NOMO-1 (cell line): ENCODE measurements around the gene DDX18.
"Not testable (repeated sequence)": the region's sequence is repeated elsewhere in the genome, so short reads cannot be mapped to it uniquely, and the experiment has no call there.

Source experiments
- DNase-seq, 2 experiments: peaks; one replicate each; lab custom pipeline; 2025; ENCODE audit not compliant: unreplicated experiment in 2 of 2; lab: John Stamatoyannopoulos, UW

DDX18 gene

DNA sequence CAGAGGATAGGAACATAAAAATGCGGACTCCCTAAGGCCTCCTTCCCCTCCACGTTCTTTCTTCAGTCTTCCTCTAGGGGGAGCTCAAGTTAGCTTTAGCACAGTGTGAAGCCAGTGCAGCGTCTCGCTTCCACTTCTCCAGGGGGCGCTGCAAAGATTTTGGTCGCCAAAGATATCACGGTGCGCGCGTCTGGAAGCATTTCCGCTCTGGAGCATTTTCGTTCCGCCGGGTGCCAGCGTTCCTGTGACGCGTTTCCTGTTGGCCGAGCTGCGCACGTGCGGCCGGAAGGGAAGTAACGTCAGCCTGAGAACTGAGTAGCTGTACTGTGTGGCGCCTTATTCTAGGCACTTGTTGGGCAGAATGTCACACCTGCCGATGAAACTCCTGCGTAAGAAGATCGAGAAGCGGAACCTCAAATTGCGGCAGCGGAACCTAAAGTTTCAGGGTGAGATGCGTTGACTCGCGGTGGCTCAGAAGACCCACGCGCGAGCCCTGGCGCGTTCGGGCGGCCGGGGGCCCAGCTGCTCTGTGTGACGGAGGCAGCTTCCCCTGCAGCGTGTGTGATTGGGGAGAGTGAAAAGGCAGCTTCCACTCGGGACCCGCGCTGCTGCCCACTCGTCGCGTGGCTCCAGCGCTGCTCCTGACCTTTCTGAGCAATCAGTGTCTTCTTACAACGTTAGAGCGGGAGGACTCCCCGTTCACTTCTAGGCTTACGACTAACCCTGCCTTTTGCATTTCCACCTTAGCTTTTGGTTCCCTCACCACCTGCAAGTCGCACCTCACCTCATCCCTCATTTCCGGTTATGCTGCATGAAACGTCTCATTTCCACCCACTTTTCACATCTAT lies at the start of gene DDX18:
DDX18 (plus strand) TSS at position 275 of the 848 bp plus-strand sequence; CDS start at position 362, 87 bp downstream.
- DNase-seq: peak; percentile 97 to 98

DNA sequence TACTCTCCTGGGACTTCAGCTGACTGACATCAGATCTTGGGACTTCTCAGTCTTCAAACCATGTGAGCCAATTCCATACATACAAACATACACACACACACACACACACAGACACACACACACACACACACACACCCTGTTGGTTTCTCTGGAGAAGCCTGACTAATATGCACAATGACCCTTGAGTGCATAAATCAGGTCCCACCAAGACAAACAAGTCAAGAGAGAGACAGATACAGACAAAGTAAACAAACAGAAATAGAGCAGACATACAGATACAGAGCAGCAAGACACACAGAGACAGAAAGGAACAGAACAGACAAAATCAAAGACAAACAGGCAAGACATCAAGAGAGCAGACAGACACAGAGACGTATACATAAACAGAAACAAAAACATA lies 43.8 kb upstream of the DDX18 start:
- DNase-seq: no peak

DNA sequence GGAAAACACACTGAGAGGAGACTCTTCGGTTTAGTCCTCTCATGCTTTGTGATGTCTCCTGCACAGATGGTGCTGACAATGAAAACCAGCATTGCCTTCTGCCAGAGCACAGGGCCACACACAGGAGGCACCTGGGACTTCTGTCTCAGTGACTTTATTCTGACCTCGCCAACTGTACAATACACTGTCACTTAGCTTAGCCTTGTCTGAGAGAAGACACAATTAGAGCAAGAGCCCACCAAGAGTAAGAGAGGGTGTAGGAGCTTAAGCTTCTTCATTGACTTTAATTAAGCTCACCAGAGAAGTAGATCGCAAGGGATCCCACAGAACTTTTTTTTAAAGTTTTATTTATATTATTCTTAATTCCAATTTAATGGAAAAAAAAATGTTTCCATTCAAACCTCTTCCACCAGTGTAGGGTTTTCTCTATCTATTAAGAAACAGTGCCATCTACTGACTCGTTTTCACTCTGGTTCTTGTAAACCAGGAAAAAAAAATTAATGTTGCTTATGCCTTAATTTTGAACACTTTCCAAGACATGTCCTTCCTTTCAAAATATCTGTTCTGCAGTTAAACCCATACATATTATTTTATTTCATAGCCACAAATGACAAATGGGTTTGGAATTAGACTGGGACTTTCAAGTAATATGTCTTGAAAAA lies 42.4 kb upstream of the DDX18 start:
- peak in 1 of 2 experiments; percentile 5 for DNase-seq

DNA sequence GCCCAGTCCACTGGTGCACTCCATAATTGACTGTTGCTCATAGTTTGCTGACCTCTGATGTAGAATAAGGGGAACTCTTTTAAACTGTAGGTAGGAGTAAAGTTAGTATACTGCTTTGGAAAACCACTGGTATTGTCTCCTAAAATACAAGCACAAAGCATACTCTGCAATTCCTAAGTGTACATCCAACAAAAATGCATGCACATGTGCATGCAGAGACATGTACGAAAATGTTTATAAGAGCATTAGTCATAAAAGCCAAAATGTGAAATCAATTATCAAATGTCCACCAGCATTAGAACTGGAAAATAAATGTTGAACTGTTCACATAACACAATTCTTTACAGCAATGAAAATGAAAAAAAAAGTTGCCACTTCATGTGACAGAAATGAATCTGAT lies 39.8 kb upstream of the DDX18 start:
- DNase-seq: no peak

DNA sequence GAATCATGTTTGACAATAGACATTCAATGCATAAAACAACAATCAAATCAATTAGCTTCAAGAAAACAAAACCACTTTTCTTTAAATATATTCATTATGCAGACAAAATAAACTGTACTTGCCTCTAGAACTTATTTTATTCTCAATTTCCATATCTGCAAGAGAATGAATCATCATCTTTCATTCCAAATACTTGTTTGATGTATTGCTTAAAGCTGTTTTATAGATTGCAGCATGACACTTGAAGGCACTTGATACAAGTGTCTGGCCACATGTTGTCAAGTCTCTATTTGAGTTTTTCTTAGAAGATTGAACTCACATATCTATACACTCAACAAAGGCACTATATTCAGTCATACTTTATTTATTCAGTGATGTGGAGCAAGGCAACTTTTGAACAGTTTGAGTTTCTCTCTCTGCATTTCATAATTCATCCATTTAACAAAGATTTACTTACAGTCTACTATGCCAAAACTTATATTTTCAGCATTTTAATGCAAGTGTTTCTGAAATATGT lies 38.7 kb upstream of the DDX18 start:
- no peak for DNase-seq

DNA sequence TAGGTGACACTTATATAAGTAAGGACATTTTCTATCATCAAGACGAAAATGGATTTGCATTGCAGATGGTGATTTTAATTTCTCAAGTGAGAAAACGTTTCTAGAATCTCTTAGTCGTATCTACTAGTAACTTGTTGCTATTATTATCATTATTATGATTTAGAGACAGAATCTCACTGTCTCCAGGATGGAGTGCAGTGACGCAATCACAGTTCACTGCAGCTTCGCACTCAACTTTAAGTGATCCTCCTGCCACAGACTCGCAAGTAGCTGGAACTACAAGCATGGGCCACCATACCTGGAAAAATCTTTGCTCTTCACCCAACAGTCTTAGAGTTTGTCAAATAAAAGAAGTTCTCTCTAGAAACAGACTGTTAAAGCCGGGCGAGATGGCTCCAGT lies 37.6 kb upstream of the DDX18 start:
- DNase-seq: no peak

DNA sequence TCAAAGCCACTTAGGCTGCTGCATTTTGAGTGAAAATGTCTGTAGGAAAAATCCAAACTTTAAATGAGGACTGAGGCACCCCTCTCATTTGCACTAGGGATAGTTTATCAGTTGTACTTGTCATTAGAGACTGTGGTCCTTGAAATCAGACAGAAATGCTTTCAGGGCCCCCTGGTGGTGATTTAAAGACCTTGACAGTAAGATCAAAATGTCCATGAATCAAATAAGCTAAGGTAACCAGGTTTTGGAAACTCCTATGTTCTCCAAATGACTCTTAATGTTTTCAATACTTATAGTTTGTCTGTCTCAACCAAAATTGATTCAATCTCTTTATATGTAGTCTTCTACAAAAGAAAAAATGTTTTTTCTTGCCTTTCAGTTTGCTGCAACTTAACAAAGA lies 28.8 kb upstream of the DDX18 start:
- peak; percentile 0 to 37 for DNase-seq

DNA sequence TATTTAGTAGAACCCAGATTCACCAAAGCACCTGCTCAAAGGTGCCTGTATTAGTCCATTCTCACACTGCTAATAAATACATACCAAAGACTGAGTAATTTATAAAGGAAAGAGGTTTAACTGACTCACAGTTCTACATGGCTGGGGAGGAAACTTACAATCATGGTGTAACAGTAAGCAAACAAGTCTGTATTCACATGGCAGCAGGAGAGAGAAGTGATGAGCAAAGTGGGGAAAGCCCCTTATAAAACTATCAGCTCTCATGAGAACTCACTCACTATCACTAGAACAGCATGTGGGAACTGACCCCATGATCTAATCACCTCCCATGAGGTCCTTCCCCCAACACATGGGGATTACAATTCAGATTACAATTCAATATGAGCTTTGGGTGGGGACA lies 28.0 kb upstream of the DDX18 start:
- no peak for DNase-seq

DNA sequence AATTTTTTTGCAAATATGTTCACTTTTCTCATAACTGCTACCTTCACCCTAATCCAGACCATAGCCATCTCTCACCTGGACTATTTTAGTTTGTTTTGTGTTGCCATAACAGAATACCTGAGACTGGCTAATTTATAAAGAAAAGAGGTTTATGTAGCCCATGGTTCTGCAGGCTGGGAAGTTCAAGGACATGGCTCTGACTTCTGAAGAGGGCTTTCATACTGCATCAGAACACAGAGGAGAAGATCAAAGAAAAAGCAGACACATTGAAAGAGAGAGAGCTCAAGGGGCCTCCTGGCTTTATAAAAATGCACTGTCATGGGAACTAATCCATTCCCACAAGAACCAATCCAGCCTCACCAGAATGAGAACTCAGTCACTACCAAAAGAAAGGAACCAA lies 25.0 kb upstream of the DDX18 start:
- DNase-seq: no peak

DNA sequence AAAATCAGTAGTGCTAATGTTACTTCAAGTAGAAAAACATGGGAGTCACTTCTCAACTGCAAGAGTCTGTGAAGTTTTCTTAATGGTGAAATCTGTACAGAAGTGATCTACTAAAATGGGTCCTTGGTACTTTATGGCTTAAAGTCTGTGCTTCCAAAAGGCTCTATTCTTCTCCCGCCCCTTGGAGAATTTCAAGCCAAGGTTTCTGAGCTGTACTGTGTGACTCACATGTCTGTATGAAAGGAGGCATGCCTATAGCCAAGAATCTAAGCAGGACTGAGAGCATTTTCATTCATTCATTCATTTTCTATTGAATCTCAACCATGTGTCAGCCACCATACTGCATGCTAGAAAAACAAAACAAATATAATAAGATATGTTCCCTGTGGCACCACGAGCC lies 19.8 kb upstream of the DDX18 start:
- no peak for DNase-seq

DNA sequence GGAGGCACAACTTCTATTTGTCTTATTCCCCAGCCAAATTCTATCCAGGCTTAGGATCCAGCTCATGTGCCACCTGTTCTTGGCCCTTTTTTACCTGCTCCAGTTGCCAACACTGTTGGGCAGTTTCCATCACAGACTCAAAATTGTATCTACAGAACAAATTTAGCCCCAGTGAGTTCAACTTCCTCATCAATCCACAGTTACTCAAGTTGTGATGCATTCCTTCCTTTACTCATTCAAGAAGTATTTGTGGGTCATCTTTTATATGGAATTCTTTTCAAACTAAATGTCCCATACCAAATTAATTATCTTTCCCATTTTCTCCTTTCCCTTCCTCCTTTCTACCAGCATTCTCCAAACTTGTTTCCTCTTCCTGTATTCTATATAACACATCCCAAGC lies 12.7 kb upstream of the DDX18 start:
- no peak for DNase-seq

DNA sequence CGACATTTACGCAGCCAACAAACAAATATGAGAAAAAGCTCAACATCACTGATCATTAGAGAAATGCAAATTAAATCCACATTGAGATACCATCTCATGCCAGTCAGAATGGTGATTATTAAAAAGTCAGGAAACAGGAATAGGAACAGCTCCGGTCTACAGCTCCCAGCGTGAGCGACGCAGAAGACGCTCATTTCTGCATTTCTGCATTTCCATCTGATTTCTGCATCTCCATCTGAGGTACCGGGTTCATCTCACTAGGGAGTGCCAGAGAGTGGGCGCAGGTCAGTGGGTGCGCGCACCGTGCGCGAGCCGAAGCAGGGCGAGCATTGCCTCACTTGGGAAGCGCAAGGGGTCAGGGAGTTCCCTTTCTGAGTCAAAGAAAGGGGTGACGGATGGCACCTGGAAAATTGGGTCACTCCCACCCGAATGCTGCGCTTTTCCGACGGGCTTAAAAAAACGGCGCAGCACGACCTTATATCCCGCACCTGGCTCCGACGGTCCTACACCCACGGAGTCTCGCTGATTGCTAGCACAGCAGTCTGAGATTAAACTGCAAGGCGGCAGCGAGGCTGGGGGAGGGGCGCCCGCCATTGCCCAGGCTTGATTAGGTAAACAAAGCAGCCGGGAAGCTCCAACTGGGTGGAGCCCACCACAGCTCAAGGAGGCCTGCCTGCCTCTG lies 10.7 kb upstream of the DDX18 start:
- DNase-seq: not testable (repeated sequence)

DNA sequence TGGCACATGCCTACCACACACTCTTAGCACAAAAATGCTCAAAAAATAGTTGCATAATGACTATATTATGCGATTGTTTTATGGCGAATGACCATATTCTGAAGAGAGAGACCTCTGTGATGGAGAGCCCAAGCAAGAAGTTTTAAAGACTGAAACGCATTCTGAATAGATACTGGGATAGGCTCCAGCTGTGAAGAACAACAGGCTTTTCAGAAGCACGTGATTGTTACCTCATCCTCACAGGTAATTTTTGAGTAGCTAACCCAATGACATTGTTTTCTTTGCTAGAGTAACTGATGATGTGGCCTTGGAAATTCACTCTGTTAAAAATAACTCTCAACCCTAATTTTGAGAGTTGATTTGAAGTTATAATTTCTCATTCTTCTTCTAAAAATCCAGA lies 2.0 kb upstream of the DDX18 start:
- no peak for DNase-seq

DNA sequence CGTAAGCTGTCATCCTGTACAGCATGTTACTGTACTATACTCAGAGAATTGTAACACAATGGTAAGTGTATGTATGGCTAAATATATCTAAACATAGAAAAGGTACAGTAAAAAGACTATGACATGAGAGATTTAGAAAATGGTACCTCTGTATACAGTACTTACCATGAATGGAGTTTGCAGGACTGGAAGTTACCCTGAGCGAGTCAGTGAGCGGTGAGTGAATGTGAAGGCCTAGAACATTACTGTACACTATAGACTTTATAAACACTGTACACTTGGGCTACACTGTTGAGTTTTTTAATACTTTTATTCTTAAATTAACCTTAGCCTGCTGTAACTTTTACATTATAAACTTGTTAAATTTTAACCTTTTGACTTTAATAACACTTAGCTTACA lies 1.5 kb downstream of the DDX18 start:
- no peak for DNase-seq

DNA sequence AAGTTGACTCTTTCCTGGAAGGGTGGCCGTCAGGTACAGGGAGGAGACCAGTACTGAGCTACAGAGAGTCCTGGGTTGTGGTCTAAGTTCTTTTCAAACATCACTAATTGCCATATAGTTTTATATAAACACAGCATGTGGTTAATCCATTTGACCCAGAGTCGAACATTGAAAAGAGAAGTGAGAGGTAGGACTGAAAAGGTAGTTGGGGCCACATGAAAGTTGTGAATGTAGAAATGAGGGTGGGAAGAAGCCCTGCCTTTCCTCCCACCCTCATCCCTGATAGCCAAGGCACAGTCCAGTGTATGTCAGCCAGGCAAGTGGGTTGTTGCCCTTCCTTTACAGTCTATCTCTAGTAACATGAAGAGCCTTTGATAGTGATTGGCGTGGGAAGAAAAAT lies 4.4 kb downstream of the DDX18 start:
- DNase-seq: no peak

DNA sequence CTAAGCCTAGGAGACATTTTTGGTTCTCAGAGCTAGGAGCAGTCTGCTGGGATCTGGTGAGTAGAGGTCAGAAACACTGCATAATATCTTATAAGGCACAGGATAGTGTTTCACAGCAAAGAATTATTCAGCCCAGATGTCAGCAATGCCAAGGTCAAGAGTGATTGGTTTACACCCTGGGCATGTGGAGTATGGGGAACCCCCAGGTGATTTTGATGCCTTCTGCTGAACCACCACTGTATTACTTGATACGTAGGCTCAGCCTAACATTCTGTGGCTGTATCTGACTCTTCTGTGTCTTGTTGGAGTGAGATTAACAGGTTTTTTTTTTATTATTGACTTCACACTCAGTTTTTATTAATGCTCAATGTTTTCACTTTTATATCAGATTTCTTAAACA lies 6.0 kb downstream of the DDX18 start:
- DNase-seq: no peak

DNA sequence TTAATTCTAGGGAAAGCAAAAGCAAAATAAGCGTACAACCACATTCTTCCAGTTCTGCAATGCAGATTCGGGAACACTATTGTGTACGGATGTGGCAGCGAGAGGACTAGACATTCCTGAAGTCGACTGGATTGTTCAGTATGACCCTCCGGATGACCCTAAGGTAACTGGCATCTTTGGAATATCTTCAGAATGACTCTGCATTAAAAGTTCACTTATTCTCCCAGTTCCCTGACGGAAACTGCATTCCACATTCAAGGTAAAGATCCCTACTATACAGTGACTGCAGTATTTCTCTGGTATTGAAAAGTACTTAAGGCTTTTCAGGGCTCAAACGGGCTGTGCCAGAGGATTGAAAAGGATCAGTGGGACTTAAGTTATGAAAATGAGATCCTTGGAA lies 10.9 kb downstream of the DDX18 start:
- DNase-seq: no peak

DNA sequence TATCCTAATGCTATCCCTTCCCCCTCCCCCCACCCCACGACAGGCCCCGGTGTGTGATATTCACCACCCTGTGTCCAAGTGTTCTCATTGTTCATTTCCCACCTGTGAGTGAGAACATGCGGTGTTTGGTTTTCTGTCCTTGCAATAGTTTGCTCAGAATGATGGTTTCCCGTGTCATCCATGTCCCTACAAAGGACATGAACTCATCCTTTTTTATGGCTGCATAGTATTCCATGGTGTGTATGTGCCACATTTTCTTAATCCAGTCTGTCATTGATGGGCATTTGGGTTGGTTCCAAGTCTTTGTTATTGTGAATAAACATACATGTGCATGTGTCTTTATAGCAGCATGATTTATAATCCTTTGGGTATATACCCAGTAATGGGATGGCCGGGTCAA lies 13.0 kb downstream of the DDX18 start:
- DNase-seq: not testable (repeated sequence)

DNA sequence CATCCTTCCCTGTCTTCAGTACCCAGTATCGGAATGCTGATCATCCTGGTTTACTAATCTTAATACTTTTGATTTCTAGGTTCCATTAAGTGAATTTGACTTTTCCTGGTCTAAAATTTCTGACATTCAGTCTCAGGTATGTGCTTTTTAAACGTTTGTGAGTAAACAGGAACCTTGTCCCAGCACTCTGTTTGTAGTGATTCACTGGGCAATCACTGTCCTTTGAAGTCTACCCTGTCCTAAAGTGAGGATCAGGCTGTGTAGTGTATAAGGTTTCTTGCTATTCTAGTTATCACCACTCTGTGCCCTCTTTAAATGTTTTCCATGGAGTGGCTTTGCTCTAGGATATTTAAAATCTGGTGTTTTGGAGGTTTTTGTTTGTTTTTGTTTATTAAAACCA lies 14.4 kb downstream of the DDX18 start:
- no peak for DNase-seq

DNA sequence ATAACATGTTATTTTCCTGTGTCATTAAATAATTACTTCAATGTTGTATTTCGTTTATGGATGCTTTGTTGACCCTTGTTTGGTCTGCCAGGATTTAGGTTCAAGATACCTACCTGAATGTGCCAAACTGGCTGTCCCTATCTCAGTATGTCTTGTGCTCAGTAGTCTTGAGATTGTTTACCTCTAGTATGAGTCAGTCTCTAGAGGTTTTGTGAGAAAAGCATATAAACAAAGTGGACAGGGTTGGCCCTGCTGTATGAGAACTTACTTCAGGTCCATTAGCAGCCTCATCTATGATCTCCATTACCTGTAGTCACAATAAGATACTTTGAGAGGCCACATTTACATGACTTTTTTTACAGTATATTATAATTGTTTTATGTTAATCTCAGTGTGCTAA lies 17.8 kb downstream of the DDX18 start:
- no peak for DNase-seq

DNA sequence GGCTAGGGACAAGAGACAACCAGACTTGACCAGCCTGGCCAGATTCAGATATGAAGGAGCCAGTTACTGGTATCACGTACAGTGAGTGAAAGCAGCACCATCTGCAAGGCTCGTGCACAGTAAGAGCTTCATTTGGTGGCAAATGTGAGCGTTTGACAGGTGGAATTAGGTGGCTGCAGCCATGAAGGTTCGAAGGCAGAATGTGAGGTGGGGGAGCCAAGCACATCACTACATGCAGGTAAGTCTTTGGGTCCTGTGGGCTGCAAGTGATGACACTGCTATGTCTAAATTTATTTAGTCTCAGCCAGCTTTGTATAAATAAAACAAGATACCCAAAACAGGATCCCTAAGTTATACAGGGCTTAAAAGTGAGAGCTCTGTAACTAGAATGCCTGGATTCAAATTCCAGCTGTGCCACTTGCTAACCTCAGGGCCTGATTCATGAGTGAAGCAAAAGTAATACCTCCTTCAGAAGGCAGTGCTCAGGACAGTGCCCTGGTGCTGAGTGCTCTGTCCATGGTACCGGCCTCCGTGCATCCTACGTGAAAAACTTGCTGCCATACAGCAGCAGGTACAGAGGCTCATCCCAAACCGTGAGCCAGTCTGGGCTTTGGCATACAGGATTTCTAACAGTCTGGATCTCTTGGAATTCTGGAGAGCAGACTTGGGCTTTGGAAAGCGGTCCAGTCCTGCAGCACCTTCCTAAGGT lies 18.6 kb downstream of the DDX18 start:
- peak in 1 of 2 experiments; percentile 1 for DNase-seq
